Measurements from ENCODE around the gene FLNB. TPM values are rescaled to one million over a fixed set of nuclear protein-coding genes. Genes with fewer than 3 reads are reported as not detected.

FLNB gene
- total and polyA plus RNA-seq, 9 of the 15 experiments (the other 6 are each of a cell fraction or from before 2014, with no cell fraction given): 9.4 to 48.1 (median 25.6) TPM

- in situ Hi-C loops (cut with MboI): no loop called here
- TF ChIP-seq ZBTB1 (CRISPR knock-in tag; IDR thresholded peaks at IDR 0.05; ENCODE audit: borderline replicate concordance, low read depth): no peak
- TF ChIP-seq RFX5 (IDR thresholded peaks at IDR 0.05; ENCODE audit: low read depth, low read length): no peak
- no peak for TF ChIP-seq IRF2 (CRISPR knock-in tag; IDR thresholded peaks at IDR 0.05)
- TF ChIP-seq CHD2 (IDR thresholded peaks at IDR 0.05; ENCODE audit: low read depth, low read length): no peak
- TF ChIP-seq SMAD3 (CRISPR knock-in tag; conservative IDR thresholded peaks at IDR 0.05): no peak
- TF ChIP-seq U2AF1 (optimal IDR thresholded peaks at IDR 0.05; ENCODE audit: low read depth, low read length): no peak
- TF ChIP-seq, protein P1, sequence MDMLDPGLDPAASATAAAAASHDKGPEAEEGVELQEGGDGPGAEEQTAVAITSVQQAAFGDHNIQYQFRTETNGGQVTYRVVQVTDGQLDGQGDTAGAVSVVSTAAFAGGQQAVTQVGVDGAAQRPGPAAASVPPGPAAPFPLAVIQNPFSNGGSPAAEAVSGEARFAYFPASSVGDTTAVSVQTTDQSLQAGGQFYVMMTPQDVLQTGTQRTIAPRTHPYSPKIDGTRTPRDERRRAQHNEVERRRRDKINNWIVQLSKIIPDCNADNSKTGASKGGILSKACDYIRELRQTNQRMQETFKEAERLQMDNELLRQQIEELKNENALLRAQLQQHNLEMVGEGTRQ (CRISPR knock-in tag; IDR thresholded peaks at IDR 0.05): peak; percentile 19; the same call in 1 of the 2 replicates
- TF ChIP-seq MEF2A (IDR thresholded peaks at IDR 0.05; ENCODE audit: control insufficient read depth, low read depth, low read length): no peak
- no peak for TF ChIP-seq LCOR (CRISPR knock-in tag; IDR thresholded peaks at IDR 0.05)
- TF ChIP-seq FIP1L1 (IDR thresholded peaks at IDR 0.05; ENCODE audit: low read depth, low read length, poor library complexity, severe bottlenecking): no peak
- TF ChIP-seq, protein P2, sequence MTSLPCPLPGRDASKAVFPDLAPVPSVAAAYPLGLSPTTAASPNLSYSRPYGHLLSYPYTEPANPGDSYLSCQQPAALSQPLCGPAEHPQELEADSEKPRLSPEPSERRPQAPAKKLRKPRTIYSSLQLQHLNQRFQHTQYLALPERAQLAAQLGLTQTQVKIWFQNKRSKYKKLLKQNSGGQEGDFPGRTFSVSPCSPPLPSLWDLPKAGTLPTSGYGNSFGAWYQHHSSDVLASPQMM (CRISPR knock-in tag; IDR thresholded peaks at IDR 0.05): no peak
- TF ChIP-seq ADNP (tag; IDR thresholded peaks at IDR 0.05): no peak
- no peak for TF ChIP-seq MYC (IDR thresholded peaks at IDR 0.05; ENCODE audit: low read depth, low read length)
- no peak for TF ChIP-seq MYC (CRISPR knock-in tag; IDR thresholded peaks at IDR 0.05; ENCODE audit: borderline replicate concordance, low read depth)
- no peak for TF ChIP-seq HBP1 (CRISPR knock-in tag; IDR thresholded peaks at IDR 0.05)
- TF ChIP-seq U2AF2 (optimal IDR thresholded peaks at IDR 0.05; ENCODE audit: low read depth, low read length): no peak
- TF ChIP-seq E2F6 (IDR thresholded peaks at IDR 0.05; ENCODE audit: borderline replicate concordance in 1 of 2, extremely low read depth in 1 of 2, insufficient read depth in 1 of 2, insufficient read length in 1 of 2, low read depth in 1 of 2, low read length in 1 of 2, poor library complexity in 1 of 2, severe bottlenecking in 1 of 2): peak in 1 of 2 experiments; percentile 53
These were observed 167.4 kb downstream of the FLNB start for GRCh38 chr3:58175437-58176184.

More at GRCh38 chr3:58175437-58176184, 167.4 kb downstream of the FLNB start:
- POLR2A ChIA-PET: interaction anchor here (1.2 kb wide), 1 partner anchor 131 kb away, joined by 3 read pairs; the partner anchor contains the start of genes HTD2 and RPP14
- H3K36me3 ChIP-seq (ENCODE audit: control insufficient read depth, insufficient read depth, low read length): peaks cover 5% of the 10 kb centered on the region; the same call in 1 of the 3 replicates
- DNase-seq (ENCODE audit: extremely low read depth in 1 of 4, low spot score in 3 of 4): peak in 1 of 4 experiments; percentile 32
- H3K4me2 ChIP-seq (ENCODE audit: insufficient read depth, low read length): no peak overlapping the region; the same call in 1 of the 2 replicates
- peak; percentile 26 for FAIRE-seq
- H3K9me1 ChIP-seq (ENCODE audit: control insufficient read depth, insufficient read depth, low read length): peaks cover 2% of the 10 kb centered on the region
- H3K9ac ChIP-seq (ENCODE audit: insufficient read depth in 1 of 2, low read depth in 2 of 2, low read length in 2 of 2): peak overlapping the region; percentile 41; a peak in 3 of 4 replicates
- no peaks in the 10 kb centered on the region for H3K27me3 ChIP-seq (ENCODE audit: control insufficient read depth in 2 of 2, insufficient read depth in 2 of 2, low read length in 2 of 2)
- no peaks in the 10 kb centered on the region for H4K20me1 ChIP-seq (replicated peaks; ENCODE audit: control insufficient read depth, insufficient read depth, low read length)
- peak overlapping the region; percentile 88 for H2AFZ ChIP-seq (ENCODE audit: low read depth, low read length)
- WGBS (ENCODE audit: insufficient coverage, low coverage, missing lambda C conversion rate): 26% methylated on average over 15 of the region's 18 CpGs
- no peaks in the 10 kb centered on the region for H3K9me3 ChIP-seq (replicated peaks; ENCODE audit: control insufficient read depth, insufficient read depth, low read depth, low read length)
- H3K4me1 ChIP-seq (replicated peaks in 1 of 2; ENCODE audit: control insufficient read depth in 2 of 2, insufficient read depth in 2 of 2, low read length in 2 of 2): peaks cover 37 to 38% of the 10 kb centered on the region in 2 experiments
- H3K4me3 ChIP-seq: no peak overlapping the region
- intact Hi-C loops (cut with micrococcal nuclease): loop anchor here (10.0 kb wide), 1 partner anchor 311 kb away; no protein-coding TSS in a partner anchor
- CTCF ChIA-PET (ENCODE audit: low intra/inter-chr PET ratio): no interaction called here
- no TSS peak for BruUV-seq (replicated peaks)
- peak overlapping the region; percentile 51 for H3K27ac ChIP-seq (ENCODE audit: extremely low read depth, low read depth, low read length)
- ATAC-seq: no peak
- H3K79me2 ChIP-seq (ENCODE audit: control insufficient read depth, insufficient read depth, low read length): no peaks in the 10 kb centered on the region

Data from K562 (cell line).